Fibroblast of lung (primary cell): ENCODE data around the gene GDF10. TPM values are rescaled to one million over a fixed set of nuclear protein-coding genes. Genes with fewer than 3 reads are reported as not detected.

Source experiments
- DNase-seq, 2 donors: peaks; one replicate each; pipeline versions ENCODE4 v3.0.0 to v3.0.0-alpha.2; 2010; ENCODE audit warnings: low read depth in 2 of 2
- H2AFZ ChIP-seq: 2 replicates; pipeline ENCODE4 v1.5.1; 2012; ENCODE audit warnings: low read length, control low read depth, inconsistent platforms
- H3K27ac ChIP-seq: 2 replicates; pipeline ENCODE4 v1.5.1; 2011; ENCODE audit warnings: low read length, control low read depth; ENCODE audit not compliant: insufficient read depth
- H3K27me3 ChIP-seq: 2 replicates; pipeline ENCODE4 v1.5.1; 2011; ENCODE audit warnings: mild to moderate bottlenecking, low read length; ENCODE audit not compliant: control insufficient read depth, insufficient read depth
- H3K36me3 ChIP-seq: 2 replicates; pipeline ENCODE4 v1.5.1; 2011; ENCODE audit warnings: low read length; ENCODE audit not compliant: control insufficient read depth, insufficient read depth
- H3K4me1 ChIP-seq: 2 replicates; pipeline ENCODE4 v1.5.1; 2011; ENCODE audit warnings: low read length; ENCODE audit not compliant: control insufficient read depth, insufficient read depth; ENCODE audit errors: extremely low read depth
- H3K4me2 ChIP-seq: 2 replicates; pipeline ENCODE4 v1.5.1; 2011; ENCODE audit warnings: low read length, control low read depth; ENCODE audit not compliant: insufficient read depth; ENCODE audit errors: extremely low read depth
- H3K4me3 ChIP-seq, 4 experiments: fragments of 200-600 bp in 1 of 4; sonication (generic) in 1 of 4; replicated peaks in 1 of 4; 2 replicates each; pipeline ENCODE4 v1.5.1; 2011 to 2016; ENCODE audit warnings: low read length in 4 of 4, low read depth in 3 of 4, mild to moderate bottlenecking in 3 of 4, control low read depth in 2 of 4, inconsistent platforms in 1 of 4, mixed read lengths in 1 of 4; ENCODE audit not compliant: insufficient read depth in 1 of 4; ENCODE audit errors: control extremely low read depth in 1 of 4
- H3K79me2 ChIP-seq: 2 replicates; pipeline ENCODE4 v1.5.1; 2012; ENCODE audit warnings: mild to moderate bottlenecking, low read length, inconsistent platforms; ENCODE audit not compliant: control insufficient read depth, insufficient read depth
- H3K9ac ChIP-seq: 2 replicates; pipeline ENCODE4 v1.5.1; 2011; ENCODE audit warnings: mild to moderate bottlenecking, low read length, control low read depth; ENCODE audit not compliant: insufficient read depth
- H3K9me3 ChIP-seq: 2 replicates; pipeline ENCODE4 v1.5.1; 2012; ENCODE audit warnings: low read depth, low read length; ENCODE audit not compliant: control insufficient read depth, insufficient read depth
- H4K20me1 ChIP-seq: 2 replicates; pipeline ENCODE4 v1.5.1; 2011; ENCODE audit warnings: low read length; ENCODE audit not compliant: control insufficient read depth, insufficient read depth; ENCODE audit errors: extremely low read depth
- CTCF ChIP-seq, 2 donors: IDR thresholded peaks in 1 of 2; conservative IDR thresholded peaks in 1 of 2; 1 replicate in 1 of 2; 2 replicates in 1 of 2; pipeline ENCODE4 v1.5.1; 2011 to 2012; ENCODE audit warnings: low read length in 2 of 2, control low read depth in 1 of 2, inconsistent platforms in 1 of 2, low read depth in 1 of 2, mild to moderate bottlenecking in 1 of 2
- EZH2 ChIP-seq: IDR thresholded peaks from 2 replicates; pipeline ENCODE4 v1.5.1; 2012; ENCODE audit warnings: low read length, control low read depth, mild to moderate bottlenecking; ENCODE audit errors: missing control alignments
- polyA plus RNA-seq, 2 donors: library from polyadenylated mRNA; depleted of rRNA in 1 of 2; stranded (reverse) in 1 of 2; unstranded in 1 of 2; fragments of >200 nt; gene quantifications; 2 replicates each; pipeline ENCODE4 v1.2.1, GENCODE V29; 2011 to 2012; ENCODE audit warnings: missing spikeins in 1 of 2
- total RNA-seq: library from RNA; depleted of rRNA; stranded (reverse); fragments of >200 nt; gene quantifications from 2 replicates; pipeline ENCODE4 v1.2.1, GENCODE V29; 2014

The GDF10 gene
- total and polyA plus RNA-seq, 2 donors (not counting 1 experiment from before 2014, with no cell fraction given), result 6.2 to 25.1 TPM

- H2AFZ ChIP-seq, result no peak overlapping the region
- H3K4me3 ChIP-seq, result no peak overlapping the region
- H3K27ac ChIP-seq, result no peak overlapping the region
- H3K4me2 ChIP-seq, result no peak overlapping the region
- no peaks in the 10 kb centered on the region for H3K9me3 ChIP-seq
- no peaks in the 10 kb centered on the region for H4K20me1 ChIP-seq
- DNase-seq, result no peak
- H3K27me3 ChIP-seq, result no peaks in the 10 kb centered on the region
- no peak for TF ChIP-seq EZH2
- TF ChIP-seq CTCF (conservative IDR thresholded peaks at IDR 0.05 in 1 of 2, IDR thresholded peaks at IDR 0.05 in 1 of 2; ENCODE audit: low read depth in 1 of 2, low read length in 2 of 2), result no peak
- H3K79me2 ChIP-seq, result no peaks in the 10 kb centered on the region
- H3K4me1 ChIP-seq, result no peaks in the 10 kb centered on the region
- no peak overlapping the region for H3K9ac ChIP-seq
- H3K36me3 ChIP-seq, result no peaks in the 10 kb centered on the region
Observed at GRCh38 chr10:47348661-47349470, 48.9 kb downstream of the GDF10 start.

- TF ChIP-seq CTCF (conservative IDR thresholded peaks at IDR 0.05 in 1 of 2, IDR thresholded peaks at IDR 0.05 in 1 of 2; ENCODE audit: low read depth in 1 of 2, low read length in 2 of 2), result no peak
- TF ChIP-seq EZH2, result no peak
Observed at GRCh38 chr10:47349516-47349915, 49.5 kb downstream of the GDF10 start.

GRCh38 chr10:47349941-47350371 is 50.0 kb downstream of the GDF10 start:
- no peaks in the 10 kb centered on the region for H3K36me3 ChIP-seq
- H3K27ac ChIP-seq, result no peak overlapping the region
- H2AFZ ChIP-seq, result no peak overlapping the region
- TF ChIP-seq CTCF (conservative IDR thresholded peaks at IDR 0.05 in 1 of 2, IDR thresholded peaks at IDR 0.05 in 1 of 2; ENCODE audit: low read depth in 1 of 2, low read length in 2 of 2) (no peak), EZH2 (no peak)
- no peak overlapping the region for H3K9ac ChIP-seq
- no peak overlapping the region for H3K4me2 ChIP-seq
- no peaks in the 10 kb centered on the region for H4K20me1 ChIP-seq
- H3K27me3 ChIP-seq, result no peaks in the 10 kb centered on the region
- H3K9me3 ChIP-seq, result no peaks in the 10 kb centered on the region
- H3K4me3 ChIP-seq, result no peak overlapping the region
- no peak for DNase-seq
- H3K4me1 ChIP-seq, result no peaks in the 10 kb centered on the region
- no peaks in the 10 kb centered on the region for H3K79me2 ChIP-seq

More at GRCh38 chr10:47349516-47349915, 49.5 kb downstream of the GDF10 start:
- Histone ChIP-seq H3K36me3 (no peaks in the 10 kb centered on the region), H4K20me1 (no peaks in the 10 kb centered on the region), H2AFZ (no peak overlapping the region), H3K27me3 (no peaks in the 10 kb centered on the region), H3K9ac (no peak overlapping the region), H3K4me1 (no peaks in the 10 kb centered on the region), H3K4me2 (no peak overlapping the region), H3K4me3 (no peak overlapping the region), H3K27ac (no peak overlapping the region), H3K79me2 (no peaks in the 10 kb centered on the region), H3K9me3 (no peaks in the 10 kb centered on the region)
- DNase-seq, result no peak
